Forelimb muscle (tissue), 1 donor: ENCODE results near the gene MINDY4. TPM values are rescaled to one million over a fixed set of nuclear protein-coding genes. Genes with fewer than 3 reads are reported as not detected.

Experiments
- DNase-seq: peaks from one replicate; pipeline ENCODE4 v3.0.0-alpha.2; 2013; ENCODE audit warnings: low read depth
- polyA plus RNA-seq: library from polyadenylated mRNA; unstranded; fragments of 120-200 nt; gene quantifications from one replicate; pipeline ENCODE4 v1.2.1, GENCODE V29; 2013; ENCODE audit not compliant: insufficient read length

Gene MINDY4
- polyA plus RNA-seq, 1 donor: 5.2 TPM

- DNase-seq: no peak
Observed at GRCh38 chr7:30741289-30741688, 29.9 kb upstream of the MINDY4 start.

GRCh38 chr7:30743371-30744074 is 27.7 kb upstream of the MINDY4 start:
- no peak for DNase-seq

- DNase-seq: no peak
Observed at GRCh38 chr7:30744075-30744417, 27.2 kb upstream of the MINDY4 start.

GRCh38 chr7:30745261-30745941 is 25.8 kb upstream of the MINDY4 start:
- no peak for DNase-seq

GRCh38 chr7:30750010-30750409 is 21.2 kb upstream of the MINDY4 start:
- DNase-seq: no peak

- peak; percentile 45 for DNase-seq
Observed at GRCh38 chr7:30750683-30751650, 20.2 kb upstream of the MINDY4 start.

- DNase-seq: no peak
Observed at GRCh38 chr7:30751696-30752273, 19.4 kb upstream of the MINDY4 start, which contains the start of gene INMT. Gene INMT (plus strand): TSS chr7:30752135. CDS start chr7:30752151, 16 bp downstream.

- DNase-seq: no peak
Observed at GRCh38 chr7:30752484-30752883, 18.7 kb upstream of the MINDY4 start.

- DNase-seq: peak; percentile 94
Observed at GRCh38 chr7:30752979-30753378, 18.2 kb upstream of the MINDY4 start.

- DNase-seq: no peak
Observed at GRCh38 chr7:30754315-30754877, 16.8 kb upstream of the MINDY4 start.

- DNase-seq: no peak
Observed at GRCh38 chr7:30755384-30756154, 15.6 kb upstream of the MINDY4 start.

- DNase-seq: no peak
Observed at GRCh38 chr7:30757342-30757692, 13.9 kb upstream of the MINDY4 start.

GRCh38 chr7:30760514-30761213 is 10.6 kb upstream of the MINDY4 start:
- DNase-seq: no peak

- no peak for DNase-seq
Observed at GRCh38 chr7:30761214-30762156, 9.7 kb upstream of the MINDY4 start.

- no peak for DNase-seq
Observed at GRCh38 chr7:30764030-30764975, 6.9 kb upstream of the MINDY4 start.

GRCh38 chr7:30765408-30765807 is 5.8 kb upstream of the MINDY4 start:
- no peak for DNase-seq

- DNase-seq: no peak
Observed at GRCh38 chr7:30770845-30771173, 408 bp upstream of the MINDY4 start.

- DNase-seq: no peak
Observed at GRCh38 chr7:30771880-30772425, 736 bp downstream of the MINDY4 start.
